Thyroid gland (tissue), 4 donors: ENCODE measurements around the gene STOX2.

Experiments
- CTCF ChIP-seq, 6 experiments: fragments of 200-600 bp in 3 of 6; fragments of 450-650 bp in 3 of 6; sonication (generic) in 3 of 6; IDR thresholded peaks; one replicate each; pipeline ENCODE4 v1.5.1; 2016 to 2019; ENCODE audit warnings: antibody characterized with exemption in 6 of 6, mild to moderate bottlenecking in 2 of 6, inconsistent platforms in 1 of 6, moderate library complexity in 1 of 6
- POLR2A ChIP-seq, 2 donors: fragments of 450-650 bp; IDR thresholded peaks; one replicate each; pipeline ENCODE4 v1.6.1; 2017; ENCODE audit warnings: antibody characterized with exemption in 2 of 2, mild to moderate bottlenecking in 2 of 2, moderate library complexity in 1 of 2

- no peak for TF ChIP-seq CTCF (IDR thresholded peaks at IDR 0.05)
- no peak for TF ChIP-seq POLR2A (IDR thresholded peaks at IDR 0.05)
These were observed 31.7 kb downstream of the STOX2 start for GRCh38 chr4:183936574-183937345.
